Myocyte (in vitro differentiated cells): ENCODE data around the gene KCNK17. TPM values are rescaled to one million over a fixed set of nuclear protein-coding genes. Genes with fewer than 3 reads are reported as not detected.

Experiments
- DNase-seq: peaks from one replicate; pipeline ENCODE4 v3.0.0-alpha.2; 2012; ENCODE audit warnings: low read depth
- total RNA-seq: library from RNA; depleted of rRNA; stranded (reverse); fragments of >200 nt; gene quantifications from 2 replicates; pipeline ENCODE4 v1.2.3, GENCODE V29; 2014

KCNK17 gene
- total RNA-seq, 1 donor from 2014 or later: not detected

DNA sequence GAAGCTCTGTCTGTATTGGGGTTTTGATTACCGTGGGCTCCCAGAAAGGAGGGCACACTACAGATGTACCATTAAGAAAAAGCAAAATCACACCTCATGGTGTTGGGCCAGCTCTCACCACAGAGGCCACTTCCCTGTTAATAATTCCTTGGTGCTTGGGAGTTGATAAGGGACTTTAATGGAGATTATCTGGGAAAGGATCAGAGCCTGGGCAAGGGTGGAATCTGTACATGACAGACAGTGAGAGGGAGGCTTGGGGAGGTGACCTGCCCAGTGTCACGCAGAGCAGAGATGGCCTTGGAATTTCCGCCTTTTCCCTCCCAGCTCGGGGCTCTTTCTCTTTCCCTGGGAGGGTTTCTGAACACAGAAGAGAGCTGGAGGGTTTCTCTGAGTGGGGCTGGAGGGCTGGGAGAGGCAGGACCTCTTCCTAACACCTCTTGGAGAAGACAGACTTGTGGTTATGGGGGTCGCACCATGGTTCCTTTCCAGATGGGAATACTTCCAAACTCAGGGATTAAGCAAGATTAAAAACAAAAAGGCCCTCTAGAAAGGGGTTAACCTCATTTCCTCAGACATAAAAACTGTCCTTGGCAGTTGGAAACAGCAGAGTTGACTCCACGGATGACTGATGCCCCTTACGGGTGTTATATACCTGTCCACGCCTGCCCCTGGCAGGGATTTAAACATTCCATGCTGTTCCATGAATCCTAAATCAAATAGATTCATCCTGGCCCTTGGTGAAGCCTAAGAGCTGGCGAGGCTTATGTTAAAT lies 25.1 kb upstream of the KCNK17 start:
- DNase-seq: no peak

DNA sequence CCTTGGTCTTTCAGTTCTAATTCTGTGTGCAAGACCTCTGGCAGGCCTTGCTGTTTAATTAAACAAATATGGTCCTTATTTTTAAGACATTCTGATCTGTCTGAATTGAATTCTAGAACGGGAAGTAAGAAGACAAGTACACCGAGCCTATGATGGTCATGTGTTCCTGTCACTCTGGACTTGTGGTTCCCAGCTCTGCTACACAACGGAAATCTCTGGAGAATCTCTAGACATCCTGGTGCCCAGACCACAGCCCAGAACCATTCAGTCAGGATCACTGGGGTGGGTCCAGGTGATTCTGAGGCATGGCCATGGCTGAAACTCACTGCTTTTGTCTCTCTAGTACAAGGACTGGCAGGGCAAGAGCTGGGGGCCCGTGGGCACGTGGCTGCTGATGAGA lies 24.2 kb upstream of the KCNK17 start:
- DNase-seq: no peak

DNA sequence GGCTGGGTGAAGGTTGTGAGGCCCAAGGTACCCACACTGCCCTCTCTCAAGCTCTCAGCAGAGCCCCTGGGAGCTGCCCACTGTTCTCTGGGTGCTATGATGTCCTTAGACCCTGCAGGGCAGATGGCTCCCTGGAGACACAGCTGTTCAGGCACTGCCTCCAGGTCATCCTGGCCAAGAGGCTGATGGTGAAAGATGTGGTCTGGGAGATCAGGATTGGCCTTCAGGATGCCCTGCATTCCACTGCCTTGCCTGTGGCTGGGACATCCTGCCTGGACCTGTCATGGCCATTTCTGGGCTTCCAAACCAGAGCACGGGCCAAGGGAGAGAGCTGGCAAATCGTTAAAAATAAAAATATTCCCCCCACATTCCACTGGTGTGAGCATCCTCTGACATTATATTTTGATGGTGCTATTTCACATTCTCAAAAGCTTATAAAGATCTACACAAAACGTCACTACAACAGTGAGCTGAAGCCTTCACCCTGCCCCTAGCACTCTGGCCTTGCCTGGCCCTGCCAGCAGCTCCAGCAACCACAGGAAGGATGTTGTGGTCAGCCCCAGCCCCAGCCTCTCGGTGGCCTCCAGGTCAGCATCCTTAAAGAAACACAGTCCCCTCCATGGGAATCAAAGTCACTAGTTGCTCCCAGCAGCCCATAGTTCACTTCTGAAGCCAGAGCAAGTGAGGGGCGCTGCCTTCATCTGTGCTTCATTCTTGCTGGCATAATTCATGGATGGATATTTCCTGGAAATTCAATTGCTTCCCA lies 21.7 kb upstream of the KCNK17 start:
- no peak for DNase-seq

DNA sequence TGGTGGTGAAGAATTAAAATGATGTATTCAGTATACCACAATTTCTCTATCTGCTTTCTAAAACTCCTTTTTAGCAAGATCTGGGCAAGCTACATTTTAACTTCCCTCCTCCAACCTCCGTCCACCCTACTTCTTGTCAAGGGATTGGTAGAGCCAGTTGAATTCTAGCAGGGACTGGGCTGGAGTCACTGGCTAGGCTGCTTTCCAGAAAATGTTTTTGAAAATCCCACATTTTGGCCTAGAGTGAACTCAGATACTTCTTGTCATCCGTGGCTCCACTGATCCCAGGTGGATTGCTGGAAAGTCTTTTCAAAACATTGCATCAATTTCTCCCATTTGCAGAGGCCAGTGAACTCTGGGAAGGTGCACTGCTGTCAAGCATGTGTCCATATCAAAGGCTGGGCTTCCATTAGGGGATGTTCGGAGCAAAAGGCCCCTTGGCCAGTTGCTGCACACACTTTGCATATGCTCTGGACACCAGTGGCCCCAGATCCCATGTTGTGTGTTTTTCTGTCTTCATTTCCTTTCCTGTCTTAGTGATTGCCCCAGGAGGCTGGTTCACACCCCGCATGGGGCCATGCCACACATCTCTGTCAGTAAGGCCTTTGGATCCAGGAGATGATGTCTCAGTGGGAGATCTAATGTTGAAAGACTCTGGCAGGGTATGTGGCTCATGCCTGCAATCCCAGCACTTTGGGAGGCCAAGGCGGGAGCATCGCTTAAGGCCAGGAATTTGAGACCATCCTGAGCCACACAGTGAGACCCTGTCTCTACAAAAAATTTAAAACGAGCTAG lies 19.6 kb upstream of the KCNK17 start:
- DNase-seq: no peak

DNA sequence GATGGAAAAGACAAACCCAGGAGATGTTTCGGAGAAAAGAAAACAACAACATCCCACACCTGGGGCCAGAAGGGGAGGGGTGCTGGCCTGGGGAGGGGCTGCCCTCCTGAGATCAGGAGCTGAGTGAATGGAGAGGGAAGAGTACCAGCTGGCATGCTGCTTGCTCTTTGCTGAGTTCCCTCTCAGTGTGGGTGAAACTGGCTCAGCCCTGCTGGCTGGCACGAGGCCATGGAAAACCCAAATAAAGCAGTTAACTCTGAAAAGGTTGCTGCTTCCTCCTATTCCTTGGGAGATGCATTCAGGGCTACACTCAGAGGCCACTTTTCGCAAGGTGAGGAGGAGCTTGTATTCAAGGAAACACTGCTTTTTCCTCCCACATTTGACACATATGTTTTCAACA lies 16.3 kb upstream of the KCNK17 start:
- no peak for DNase-seq

DNA sequence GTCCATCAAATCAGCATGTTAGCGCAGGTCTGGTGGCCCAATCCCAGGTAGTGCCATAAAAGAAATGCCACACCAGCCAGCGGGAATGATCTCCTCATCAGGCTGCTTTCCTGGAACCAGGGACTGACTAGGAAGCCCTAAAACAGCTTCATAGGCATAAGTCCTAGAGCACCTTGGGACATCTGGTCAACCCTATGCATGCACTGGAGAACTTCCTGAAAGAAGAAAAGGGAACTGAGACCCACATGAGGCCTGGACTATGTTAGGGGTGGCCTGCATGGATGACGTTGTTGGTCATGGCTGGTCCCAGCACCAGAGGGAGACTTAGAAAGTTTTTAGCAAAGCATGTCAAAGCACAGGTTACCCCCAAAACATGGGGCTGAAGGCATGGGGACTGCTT lies 15.8 kb upstream of the KCNK17 start:
- no peak for DNase-seq

DNA sequence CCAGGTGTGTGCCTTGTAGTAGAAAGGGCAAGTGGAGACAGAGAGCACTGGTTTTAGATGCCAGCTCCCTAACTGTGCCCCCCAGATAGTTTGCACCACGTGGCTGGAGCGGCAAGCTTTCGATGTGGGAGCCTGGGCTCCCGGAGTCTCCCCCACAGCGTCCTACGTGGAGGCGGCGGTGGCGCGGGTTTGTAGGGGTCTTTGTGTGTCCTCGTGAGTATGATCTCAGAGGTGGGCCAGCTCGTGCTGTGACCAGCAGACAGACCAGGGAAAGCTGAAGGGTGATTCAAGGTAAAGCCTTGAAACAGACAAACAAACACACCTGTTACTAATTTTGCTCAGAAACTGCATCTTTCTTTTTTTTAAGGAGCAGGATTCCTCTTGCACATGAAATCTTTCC lies 13.8 kb upstream of the KCNK17 start:
- no peak for DNase-seq

DNA sequence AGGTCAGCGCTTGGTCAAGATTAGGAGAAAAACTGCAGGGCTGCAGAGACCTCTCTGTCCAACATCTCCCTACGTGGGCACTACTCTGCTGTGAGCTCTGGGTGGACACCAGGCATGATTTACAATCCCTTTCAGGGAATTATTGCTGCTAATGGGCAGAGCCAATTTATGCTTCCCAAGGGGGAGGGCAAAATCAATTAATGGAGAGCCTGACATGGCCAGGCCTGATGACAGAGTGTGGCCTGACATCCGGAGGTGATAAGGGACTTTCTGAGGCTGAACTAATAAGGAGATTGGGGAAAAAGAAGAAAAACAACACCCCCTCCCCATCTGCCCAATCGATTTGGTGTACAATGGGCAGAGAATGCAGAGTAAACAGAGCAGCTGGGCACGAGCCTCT lies 13.3 kb upstream of the KCNK17 start:
- no peak for DNase-seq

DNA sequence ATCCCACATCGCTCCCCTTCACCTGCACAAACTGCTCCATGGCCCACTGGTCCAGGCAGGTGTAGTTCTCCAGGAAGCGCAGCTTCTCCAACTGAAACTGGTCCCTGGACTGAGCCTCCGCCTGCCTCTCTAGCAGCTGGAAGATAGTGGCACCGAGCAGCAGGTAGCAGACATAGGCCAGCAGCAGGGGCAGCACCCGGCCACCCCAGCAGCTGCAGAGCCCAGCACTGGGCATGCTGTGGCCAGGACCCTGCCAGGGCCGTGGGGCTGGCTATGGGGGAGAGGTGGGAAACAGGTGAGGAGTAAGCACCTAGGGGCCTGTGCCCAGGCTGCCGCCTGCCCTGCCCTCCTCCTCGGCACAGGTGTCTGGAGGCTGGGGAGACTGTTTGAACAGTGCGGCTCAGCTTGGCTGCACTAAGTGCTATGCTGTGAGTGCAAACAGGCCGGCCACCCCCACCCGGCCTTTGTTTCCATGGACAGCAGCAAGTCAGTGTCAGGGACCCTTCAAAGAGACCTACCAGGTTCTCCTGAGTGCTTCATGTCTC lies 8.2 kb upstream of the KCNK17 start, which contains the start of gene KCNK16:
KCNK16 (minus strand) TSS at position 397 of the 545 bp plus-strand sequence; CDS start at position 235, 162 bp downstream.
- DNase-seq: no peak

DNA sequence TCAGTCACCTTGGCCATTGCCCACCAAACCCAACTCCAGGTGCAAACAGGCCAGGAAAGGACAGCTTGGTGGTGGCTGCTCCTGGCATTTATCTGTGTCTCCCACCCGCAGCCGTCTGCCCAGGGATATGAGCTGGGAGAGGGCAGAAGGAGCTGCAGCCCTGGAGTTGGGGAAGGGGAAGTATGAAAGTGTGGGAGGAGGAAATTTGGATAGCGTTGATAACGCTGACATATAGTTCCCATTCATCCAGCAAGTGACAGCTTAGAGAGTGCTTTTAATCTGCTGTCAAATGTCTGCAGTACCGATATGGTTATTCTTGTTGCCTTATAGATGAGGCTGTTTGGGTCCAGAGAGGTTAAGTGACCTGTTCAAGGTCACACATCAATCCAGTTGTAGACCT lies 7.5 kb upstream of the KCNK17 start:
- no peak for DNase-seq

DNA sequence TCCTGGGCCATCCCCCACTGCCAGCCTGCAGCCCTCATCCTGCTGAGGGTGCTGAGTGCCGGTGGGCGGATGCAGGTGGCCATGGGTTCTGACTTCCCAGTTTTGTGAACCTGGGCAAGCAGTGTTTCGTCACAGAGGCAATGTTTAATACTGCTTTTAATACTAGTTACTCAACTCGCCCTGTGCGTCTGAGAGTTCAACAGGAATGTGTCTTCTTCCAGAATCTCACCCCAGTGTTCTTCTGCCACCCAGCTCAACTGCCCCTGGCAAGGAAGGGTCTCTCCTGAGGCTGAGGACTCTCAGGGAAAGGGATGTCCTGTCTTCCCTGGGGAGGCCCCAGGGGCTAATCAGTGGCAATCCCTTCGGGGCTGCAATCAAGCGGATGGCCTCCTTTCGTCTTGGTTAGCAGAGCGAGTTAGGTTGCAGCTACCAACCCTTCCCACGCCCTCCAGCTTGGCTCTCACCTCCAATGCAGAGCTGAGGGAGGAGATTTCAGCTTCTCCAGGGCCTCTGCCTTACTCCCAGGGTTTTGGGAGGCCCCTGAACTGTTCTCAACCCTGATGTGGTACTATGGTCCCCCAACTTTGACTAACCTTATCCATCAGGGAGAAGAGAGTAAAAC lies 6.3 kb upstream of the KCNK17 start:
- DNase-seq: no peak

DNA sequence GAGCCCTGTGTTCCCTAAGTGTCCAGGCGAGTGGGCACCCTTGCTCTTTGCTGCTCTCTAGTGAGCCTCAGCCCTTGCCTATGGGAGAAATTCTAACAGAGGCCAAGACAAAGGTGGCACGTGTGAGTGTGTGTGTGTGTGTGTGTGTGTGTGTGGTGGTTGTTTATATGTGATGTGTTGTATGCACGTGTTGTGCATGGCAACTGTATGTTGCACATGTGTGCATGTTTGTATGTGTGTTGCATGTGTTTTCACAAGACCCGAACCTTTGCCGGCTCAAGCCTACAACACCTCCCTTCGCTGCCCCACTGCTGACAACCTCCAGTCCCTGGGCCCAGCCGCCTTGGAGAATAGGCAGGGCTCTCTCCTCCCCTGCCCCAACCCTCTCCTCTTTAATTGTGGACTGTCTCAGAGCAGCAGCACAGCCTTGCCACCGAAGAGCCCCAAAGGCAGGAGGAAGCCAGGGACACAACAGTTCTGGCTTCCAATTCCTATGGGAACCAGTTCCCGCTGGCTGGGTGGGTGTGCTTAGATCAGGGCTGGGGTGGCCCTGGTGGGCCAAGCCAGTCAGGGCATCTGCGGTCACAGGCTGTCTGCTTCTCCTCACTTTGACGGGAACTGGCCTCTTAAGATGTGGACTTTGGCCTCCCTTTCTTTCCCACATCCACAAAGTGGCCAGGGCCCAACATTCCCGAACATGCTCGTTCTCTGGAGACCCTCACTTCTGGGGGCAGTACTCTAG lies 5.6 kb upstream of the KCNK17 start:
- no peak for DNase-seq

DNA sequence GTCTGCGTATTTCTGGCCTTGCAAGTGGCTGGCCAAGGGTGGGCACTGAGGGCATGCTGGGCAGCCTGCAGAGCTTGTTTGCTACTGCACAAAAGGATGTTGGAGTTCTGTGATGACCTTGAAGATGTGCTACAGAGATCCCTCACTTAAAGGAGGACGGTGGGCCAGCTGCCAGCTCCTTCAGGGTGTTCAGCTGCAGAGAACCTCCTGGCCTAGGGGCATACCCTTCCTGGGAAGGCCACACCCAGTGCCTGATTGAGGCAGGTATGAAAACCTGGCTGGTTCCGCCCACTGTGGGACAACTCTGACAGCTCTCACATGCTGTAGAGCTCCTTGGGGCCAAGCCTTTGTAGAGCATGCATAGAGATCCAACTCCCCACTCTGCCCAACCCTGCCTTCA lies 3.0 kb upstream of the KCNK17 start:
- DNase-seq: no peak

DNA sequence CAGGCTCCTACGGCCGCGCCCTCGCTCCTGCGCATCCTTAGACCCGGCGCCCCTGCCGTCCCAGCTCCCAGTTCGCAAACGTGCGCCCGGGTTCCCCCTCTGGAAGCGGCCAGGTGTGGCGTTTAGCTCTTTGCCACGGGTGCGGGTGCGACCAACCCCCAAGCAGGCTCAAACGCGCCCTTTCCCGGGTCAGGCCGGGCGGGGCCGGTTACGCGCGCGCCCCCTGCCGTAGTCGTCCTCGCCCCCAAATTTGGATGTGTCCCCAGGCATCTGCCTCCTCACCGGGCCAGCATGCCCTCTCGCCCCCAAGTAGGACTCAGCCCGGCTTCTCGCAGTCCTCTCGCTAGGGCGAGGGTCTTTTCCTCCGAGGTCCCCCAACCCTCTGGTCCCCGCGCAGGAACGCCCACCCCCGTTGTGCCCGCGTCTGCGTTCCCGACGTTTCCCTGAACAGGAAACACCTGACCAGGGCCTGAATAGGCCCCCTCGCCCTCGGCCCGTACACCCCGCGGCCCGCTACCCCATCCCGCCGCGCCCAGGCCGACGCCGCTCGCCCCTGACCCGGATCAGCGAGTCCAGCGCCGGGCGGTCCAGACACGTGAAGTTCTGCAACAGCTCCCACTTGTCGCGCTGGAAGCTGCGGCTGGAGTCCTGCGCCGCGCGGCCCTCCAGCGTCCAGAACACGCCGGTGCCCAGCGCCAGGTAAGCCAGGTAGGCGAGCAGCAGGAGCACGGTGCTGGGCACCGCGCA lies 520 bp downstream of the KCNK17 start:
- DNase-seq: no peak

DNA sequence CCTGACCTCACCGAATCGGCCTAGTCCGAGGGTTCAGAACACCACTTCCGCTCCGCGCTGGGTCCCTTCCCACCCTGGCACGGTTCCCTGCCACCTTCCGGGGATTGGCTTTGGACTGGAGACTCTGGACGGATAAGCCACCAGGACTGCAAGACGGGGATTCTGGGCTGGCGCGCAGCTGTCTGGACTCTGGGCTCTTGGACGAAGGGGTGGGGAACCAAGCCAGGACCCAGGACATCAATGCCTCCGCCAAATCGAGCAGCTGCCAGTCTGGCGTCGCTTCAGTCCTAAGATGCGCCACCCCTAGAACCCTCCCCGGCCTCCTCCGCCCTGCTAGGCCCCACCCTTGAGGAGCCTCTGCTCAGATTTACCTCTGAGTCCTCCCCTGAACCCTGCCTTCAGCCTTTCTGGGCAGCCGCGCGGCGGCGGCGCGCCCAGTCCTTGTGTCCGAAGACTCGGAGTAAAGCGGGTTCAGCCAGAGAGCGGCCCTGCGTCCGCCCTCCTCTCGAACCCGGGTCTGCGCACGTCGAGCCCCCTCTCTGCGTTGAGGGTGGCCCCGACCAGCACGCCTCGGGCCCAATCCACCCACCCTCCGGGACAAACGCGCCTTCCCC lies 1.2 kb downstream of the KCNK17 start:
- no peak for DNase-seq

DNA sequence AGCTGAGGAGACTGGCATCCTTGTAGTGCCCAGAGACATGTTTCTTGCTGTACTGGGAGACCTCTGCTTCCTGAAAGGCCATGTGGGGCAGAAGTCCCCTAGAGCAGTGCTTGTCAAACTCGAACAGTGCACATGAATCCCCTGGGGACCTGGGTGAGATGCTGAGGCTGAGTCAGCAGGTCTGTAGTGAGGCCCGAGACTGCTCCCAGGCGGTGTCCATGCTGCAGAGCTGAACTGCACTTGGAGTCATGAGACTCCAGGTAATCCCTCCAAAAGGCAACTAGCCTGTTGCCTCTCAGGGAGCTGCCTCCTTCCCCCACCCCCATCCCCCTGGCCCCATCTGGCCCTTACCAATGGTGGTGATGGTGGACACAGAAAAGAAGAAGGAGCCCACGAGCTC lies 3.7 kb downstream of the KCNK17 start:
- no peak for DNase-seq

DNA sequence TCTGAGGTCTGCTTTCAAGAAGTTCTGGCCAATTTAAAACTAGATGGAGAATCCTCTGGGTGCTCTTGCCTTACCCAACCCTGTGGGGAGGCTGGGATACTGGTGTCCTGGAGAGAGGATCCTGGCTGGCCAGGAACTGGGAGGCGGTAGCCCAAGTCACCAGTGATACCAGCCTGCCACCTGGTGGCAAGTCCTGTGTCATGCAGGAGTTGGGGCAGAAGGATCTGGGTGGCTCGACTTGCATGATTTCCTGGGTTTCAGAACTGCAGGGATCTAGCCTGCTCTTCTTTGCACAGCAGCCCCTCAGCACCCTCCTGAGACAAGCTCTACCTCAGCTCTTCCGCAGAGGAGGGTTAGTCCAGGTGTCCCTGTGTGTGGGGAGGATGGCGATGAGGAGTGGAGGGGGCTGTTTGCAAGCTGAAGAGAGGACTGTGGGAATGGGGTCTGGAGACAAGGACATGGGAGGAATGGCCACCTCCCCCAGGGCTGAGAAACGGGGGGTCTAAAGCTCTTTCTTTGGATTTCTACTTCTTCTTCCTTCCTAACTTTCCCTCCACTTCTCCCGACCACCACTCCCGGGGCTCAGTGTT lies 4.2 kb downstream of the KCNK17 start:
- peak; percentile 71 for DNase-seq

DNA sequence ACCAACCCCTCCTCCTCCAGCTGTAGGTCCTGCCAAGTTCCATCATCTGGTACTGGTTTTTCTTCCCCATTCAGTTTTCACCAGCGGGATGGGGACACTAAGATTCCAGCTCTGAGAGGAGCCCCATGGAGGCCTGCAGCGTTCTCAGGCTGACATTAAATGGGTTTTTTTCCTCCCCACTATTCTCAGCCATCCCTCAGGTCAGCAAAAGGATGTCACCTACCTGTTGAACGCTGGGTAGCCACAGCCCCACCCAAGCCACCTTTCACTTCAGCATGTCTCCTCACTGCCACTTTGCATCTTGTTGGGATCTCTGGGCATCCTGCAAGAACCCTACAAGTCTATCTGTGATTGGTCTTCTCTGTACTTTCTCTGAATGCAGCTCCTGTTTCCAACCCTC lies 6.8 kb downstream of the KCNK17 start:
- DNase-seq: no peak

DNA sequence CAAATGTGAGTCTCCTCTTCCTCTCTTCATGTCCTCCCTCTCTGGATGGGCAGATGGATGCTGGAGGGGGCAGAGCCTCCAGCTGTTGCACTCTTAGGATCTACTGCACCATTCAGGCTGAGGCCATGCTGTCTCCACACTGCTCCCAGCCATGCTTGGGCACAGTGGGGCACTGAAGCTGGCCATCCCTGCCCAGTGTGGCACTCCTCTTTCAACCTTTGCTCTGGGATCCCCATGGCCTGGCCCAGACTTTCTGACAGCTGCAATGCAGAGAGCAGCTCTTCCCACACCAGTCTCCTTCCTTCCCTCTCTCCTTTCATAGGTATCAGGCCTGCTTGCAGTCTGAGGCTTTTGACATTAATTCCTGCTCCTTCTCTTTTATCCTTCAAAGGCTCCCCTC lies 9.3 kb downstream of the KCNK17 start:
- DNase-seq: no peak
